ENCODE data around the gene RTP3. TPM values are rescaled to one million over a fixed set of nuclear protein-coding genes. Genes with fewer than 3 reads are reported as not detected.

Gene RTP3
- total RNA-seq: not detected in 2 replicates
- long read RNA-seq: 0 reads

- peak; percentile 64 for DNase-seq (ENCODE audit: extremely low spot score, unreplicated experiment)
- Mint-ChIP-seq H3K4me3 (ENCODE audit: unreplicated experiment) (no peak within 1 kb of the TSS), H3K36me3 (ENCODE audit: unreplicated experiment) (no peaks in the 10 kb centered on the region), H3K9me3 (ENCODE audit: unreplicated experiment) (no peaks in the 10 kb centered on the region), H3K27me3 (ENCODE audit: unreplicated experiment) (no peaks in the 10 kb centered on the region), H3K27ac (ENCODE audit: unreplicated experiment) (no peak within 1 kb of the TSS), H3K4me1 (ENCODE audit: unreplicated experiment) (peaks cover 6% of the 10 kb centered on the region)
- TF ChIP-seq CTCF (IDR thresholded peaks at IDR 0.05): no peak
Observed at GRCh38 chr3:46497556-46498265, at the start of gene RTP3. TSS of gene RTP3 (plus strand) at chr3:46497976. CDS start at chr3:46498063, 87 bp downstream.

DNA sequence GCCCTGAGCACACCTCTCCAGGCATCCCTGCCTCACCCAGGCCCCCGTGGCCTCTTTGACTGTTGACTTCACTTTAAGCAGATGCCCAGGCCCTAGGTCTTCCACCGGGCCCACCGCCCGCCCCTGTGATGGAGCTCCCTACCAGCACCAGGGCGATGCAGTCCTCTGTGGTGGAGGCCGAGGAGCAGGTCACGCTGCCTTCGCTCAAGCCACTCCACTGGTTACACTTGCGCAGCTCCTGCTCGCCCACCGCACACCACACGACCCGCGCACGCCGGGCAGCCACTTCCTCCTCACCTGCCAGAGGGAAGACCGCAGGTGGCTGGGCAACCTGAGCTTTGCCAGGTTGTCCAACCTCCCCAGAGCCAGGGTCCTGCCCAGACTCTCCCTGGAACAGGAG is 49.1 kb upstream of the RTP3 start:
- Mint-ChIP-seq H3K36me3 (ENCODE audit: unreplicated experiment) (no peaks in the 10 kb centered on the region), H3K27ac (ENCODE audit: unreplicated experiment) (no peak overlapping the region), H3K4me3 (ENCODE audit: unreplicated experiment) (no peak overlapping the region), H3K9me3 (ENCODE audit: unreplicated experiment) (no peaks in the 10 kb centered on the region), H3K4me1 (ENCODE audit: unreplicated experiment) (no peaks in the 10 kb centered on the region), H3K27me3 (ENCODE audit: unreplicated experiment) (peaks cover 48% of the 10 kb centered on the region)
- no peak for DNase-seq (ENCODE audit: extremely low spot score, unreplicated experiment)
- TF ChIP-seq CTCF (IDR thresholded peaks at IDR 0.05): no peak

GRCh38 chr3:46449755-46450552 is 47.8 kb upstream of the RTP3 start:
- Mint-ChIP-seq H3K4me1 (ENCODE audit: unreplicated experiment) (no peaks in the 10 kb centered on the region), H3K27ac (ENCODE audit: unreplicated experiment) (no peak overlapping the region), H3K9me3 (ENCODE audit: unreplicated experiment) (no peaks in the 10 kb centered on the region), H3K36me3 (ENCODE audit: unreplicated experiment) (no peaks in the 10 kb centered on the region), H3K27me3 (ENCODE audit: unreplicated experiment) (peaks cover 56% of the 10 kb centered on the region), H3K4me3 (ENCODE audit: unreplicated experiment) (no peak overlapping the region)
- TF ChIP-seq CTCF (IDR thresholded peaks at IDR 0.05): peak; percentile 57
- DNase-seq (ENCODE audit: extremely low spot score, unreplicated experiment): no peak

GRCh38 chr3:46453526-46454208 is 44.1 kb upstream of the RTP3 start:
- Mint-ChIP-seq H3K36me3 (ENCODE audit: unreplicated experiment) (no peaks in the 10 kb centered on the region), H3K4me3 (ENCODE audit: unreplicated experiment) (no peak overlapping the region), H3K9me3 (ENCODE audit: unreplicated experiment) (no peaks in the 10 kb centered on the region), H3K27me3 (ENCODE audit: unreplicated experiment) (peaks cover 44% of the 10 kb centered on the region), H3K27ac (ENCODE audit: unreplicated experiment) (no peak overlapping the region), H3K4me1 (ENCODE audit: unreplicated experiment) (no peaks in the 10 kb centered on the region)
- no peak for DNase-seq (ENCODE audit: extremely low spot score, unreplicated experiment)
- no peak for TF ChIP-seq CTCF (IDR thresholded peaks at IDR 0.05)

DNA sequence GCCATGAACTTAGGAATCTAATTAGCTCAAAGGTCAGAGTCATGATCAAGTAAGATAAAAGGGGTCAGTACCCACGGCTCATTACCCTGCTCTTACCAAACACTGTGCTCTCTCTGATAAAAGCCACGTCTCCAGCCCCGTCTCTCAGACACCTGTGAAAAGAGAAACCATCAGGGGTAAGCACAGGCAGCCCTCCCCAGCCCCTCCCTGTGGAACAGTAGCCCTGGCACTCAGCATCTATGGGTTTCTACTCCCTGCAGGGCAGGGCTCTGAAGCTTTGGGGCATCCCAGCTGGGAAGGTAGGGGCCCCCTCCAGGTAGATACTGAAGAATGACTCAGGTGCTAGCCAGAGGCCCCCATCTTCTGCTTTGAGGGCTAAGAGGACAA is 43.6 kb upstream of the RTP3 start:
- H3K4me3 Mint-ChIP-seq (ENCODE audit: unreplicated experiment): no peak overlapping the region
- no peaks in the 10 kb centered on the region for H3K9me3 Mint-ChIP-seq (ENCODE audit: unreplicated experiment)
- no peaks in the 10 kb centered on the region for H3K36me3 Mint-ChIP-seq (ENCODE audit: unreplicated experiment)
- no peak overlapping the region for H3K27ac Mint-ChIP-seq (ENCODE audit: unreplicated experiment)
- DNase-seq (ENCODE audit: extremely low spot score, unreplicated experiment): no peak
- peaks cover 42% of the 10 kb centered on the region for H3K27me3 Mint-ChIP-seq (ENCODE audit: unreplicated experiment)
- no peaks in the 10 kb centered on the region for H3K4me1 Mint-ChIP-seq (ENCODE audit: unreplicated experiment)
- no peak for TF ChIP-seq CTCF (IDR thresholded peaks at IDR 0.05)

Data from osteocyte (in vitro differentiated cells).